Hindlimb muscle (tissue), 1 donor: ENCODE results near the gene MIOS. TPM values are rescaled to one million over a fixed set of nuclear protein-coding genes. Genes with fewer than 3 reads are reported as not detected.
"Not testable (repeated sequence)": the region's sequence is repeated elsewhere in the genome, so short reads cannot be mapped to it uniquely, and the experiment has no call there.

ENCODE experiments used
- DNase-seq: peaks from one replicate; pipeline ENCODE4 v3.0.0-alpha.2; 2013
- polyA plus RNA-seq: library from polyadenylated mRNA; unstranded; fragments of 120-200 nt; gene quantifications from one replicate; pipeline ENCODE4 v1.2.1, GENCODE V29; 2013; ENCODE audit not compliant: insufficient read length

Gene MIOS
- polyA plus RNA-seq, 1 donor: 29.9 TPM

DNA sequence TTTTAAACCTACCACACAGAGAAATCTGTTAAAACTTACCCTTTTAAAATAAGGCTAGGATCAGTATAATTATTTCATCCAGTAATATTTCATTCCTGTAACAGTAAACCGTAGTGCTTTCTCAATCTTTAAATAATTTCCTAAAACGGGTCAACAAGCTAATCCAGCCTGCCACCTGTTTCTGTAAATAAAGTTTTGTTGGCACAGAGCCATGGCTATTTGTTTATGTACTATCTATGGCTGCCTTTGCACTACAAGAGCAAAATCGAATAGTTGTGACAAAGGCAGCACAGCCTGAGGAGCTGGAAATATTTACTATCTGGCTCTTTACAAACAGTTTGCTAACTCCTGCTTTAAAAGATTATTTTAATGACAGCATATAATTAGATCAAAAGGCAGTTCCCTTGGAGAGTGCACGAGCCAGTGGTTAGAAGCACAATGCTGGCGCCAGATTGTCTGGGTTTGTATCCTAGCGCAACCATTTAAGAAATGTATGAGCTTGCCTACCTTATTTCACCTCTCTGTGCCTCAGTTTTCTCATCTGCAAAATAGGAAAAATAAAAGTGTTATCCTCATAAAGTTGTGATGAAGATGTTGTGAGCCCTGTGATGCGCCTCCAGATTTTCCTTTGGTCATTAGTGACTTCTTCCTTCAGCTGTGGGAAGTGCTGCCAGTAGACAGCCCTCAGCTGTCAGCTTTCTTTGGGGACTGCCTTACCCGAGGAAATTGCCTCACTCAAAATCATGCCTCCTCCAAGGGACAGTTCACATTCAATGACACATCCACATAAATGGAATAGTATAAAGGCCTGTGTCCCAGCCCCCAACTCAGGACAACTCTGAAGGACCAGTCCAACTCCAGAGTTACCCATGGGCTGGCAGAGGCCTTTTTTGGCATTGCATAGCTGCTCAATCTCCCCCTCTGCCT lies 11.8 kb upstream of the MIOS start:
- DNase-seq: no peak

DNA sequence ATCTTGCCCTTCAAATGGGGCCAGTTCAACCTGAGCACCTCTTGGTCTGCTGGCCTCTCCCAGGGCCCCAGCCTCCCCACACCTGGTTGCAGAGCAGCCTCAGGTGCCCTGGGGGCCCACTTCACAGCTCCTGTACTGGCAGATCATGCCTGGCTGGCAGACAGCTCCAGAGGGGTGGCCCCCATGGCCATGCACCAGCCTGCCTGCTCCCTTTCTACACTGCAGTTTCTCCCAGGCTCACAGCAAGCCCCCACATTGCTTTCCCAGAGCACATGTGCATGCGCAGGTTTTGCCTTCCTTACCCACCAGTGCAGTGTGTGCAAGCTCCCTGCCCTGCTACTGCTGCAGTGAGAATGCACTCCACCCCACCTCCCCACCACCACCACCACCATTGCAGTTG lies 9.8 kb upstream of the MIOS start:
- no peak for DNase-seq

GRCh38 chr7:7557252-7557651 lies 9.4 kb upstream of the MIOS start:
- DNase-seq: no peak

GRCh38 chr7:7561591-7561990 lies 5.1 kb upstream of the MIOS start:
- DNase-seq: not testable (repeated sequence)

DNA sequence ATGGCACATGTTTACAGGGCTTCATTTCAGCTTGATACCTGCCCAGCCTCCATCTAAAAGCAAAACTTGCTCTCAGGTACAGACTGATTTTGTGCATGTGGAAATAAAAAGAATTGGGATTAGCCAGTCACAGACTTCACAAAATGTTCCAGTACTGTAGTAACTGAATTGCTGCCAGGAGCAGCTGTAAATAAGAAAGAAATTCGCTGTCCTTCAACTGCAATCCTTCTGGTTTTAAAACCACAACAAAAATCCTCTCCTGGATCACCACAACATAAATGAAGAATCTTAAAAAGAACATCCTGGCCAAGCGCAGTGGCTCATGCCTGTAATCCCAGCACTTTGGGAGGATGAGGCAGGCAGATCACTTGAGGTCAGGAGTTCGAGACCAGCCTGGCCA lies 3.9 kb upstream of the MIOS start:
- no peak for DNase-seq

GRCh38 chr7:7563269-7563668 lies 3.4 kb upstream of the MIOS start:
- DNase-seq: no peak

DNA sequence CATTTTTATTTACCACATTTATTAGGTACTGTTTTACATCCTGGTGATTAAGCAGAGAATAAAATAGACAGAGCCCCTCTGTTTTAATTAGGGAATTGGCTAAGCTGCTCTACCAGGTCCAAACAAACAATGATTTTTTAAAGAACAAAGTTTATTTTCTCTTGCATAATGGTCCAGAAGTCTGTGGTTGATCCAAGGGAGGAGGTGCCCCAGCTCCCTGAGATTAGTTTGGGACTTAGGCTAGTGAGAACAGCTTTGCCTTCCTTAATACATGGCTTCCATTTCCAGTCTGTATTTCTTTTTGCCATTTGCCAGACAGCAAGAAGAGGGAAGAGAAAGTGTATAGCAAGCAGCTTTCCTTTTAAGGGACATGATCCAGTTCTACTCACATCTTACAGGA lies 2.9 kb upstream of the MIOS start:
- DNase-seq: no peak

DNA sequence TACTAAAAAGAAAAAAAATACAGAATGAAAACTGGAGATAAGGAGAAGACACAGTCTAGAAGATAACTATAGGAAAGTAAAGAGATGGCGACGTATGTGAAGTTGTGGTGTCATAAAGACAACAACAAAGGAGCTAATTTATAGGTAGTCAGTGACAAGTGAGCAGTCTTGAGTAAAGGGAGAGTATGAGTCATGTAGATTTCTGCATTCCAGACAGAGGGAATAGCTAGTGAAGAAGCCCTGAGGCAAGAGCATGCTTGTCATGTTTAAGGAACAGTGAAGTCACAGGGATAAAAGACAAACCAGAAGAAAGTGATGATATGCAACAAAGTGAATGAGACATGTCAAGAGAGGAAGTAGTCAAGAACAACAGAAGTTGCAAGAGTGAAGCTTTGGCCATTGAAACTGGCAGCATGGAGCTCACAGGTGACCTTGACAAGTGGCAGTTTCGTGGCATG lies 2.3 kb upstream of the MIOS start:
- DNase-seq: no peak

DNA sequence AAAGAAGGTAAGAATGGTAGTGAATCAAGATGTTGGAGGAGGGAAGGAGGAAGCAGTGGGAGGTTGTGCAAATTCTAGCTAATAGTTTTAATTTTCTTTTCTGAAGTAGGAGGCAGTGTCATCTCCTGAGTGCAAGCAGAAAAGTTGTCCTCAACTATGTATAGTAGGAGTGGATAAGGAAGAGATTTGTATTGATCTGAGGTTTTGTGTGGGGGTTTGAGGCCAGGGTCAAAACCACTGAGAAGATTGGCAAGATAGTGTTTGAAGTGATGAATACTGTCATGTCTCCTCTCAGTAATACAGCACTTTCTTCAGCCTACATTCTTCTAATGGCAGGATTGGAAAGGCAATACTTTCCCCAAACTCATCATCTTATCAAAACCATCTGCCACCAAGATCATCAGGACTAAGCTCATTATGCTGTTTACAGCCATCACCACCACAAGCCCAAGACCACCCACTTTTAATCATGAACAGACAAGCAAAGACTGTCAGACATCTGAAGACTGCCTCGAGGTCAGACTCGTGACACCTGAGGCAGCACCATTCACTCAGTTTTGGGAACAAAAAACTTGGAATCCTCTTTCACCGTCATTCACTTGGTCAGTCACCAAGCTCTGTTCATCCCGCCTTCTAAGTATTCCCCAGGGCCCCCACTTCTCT lies 1.5 kb upstream of the MIOS start:
- DNase-seq: no peak

DNA sequence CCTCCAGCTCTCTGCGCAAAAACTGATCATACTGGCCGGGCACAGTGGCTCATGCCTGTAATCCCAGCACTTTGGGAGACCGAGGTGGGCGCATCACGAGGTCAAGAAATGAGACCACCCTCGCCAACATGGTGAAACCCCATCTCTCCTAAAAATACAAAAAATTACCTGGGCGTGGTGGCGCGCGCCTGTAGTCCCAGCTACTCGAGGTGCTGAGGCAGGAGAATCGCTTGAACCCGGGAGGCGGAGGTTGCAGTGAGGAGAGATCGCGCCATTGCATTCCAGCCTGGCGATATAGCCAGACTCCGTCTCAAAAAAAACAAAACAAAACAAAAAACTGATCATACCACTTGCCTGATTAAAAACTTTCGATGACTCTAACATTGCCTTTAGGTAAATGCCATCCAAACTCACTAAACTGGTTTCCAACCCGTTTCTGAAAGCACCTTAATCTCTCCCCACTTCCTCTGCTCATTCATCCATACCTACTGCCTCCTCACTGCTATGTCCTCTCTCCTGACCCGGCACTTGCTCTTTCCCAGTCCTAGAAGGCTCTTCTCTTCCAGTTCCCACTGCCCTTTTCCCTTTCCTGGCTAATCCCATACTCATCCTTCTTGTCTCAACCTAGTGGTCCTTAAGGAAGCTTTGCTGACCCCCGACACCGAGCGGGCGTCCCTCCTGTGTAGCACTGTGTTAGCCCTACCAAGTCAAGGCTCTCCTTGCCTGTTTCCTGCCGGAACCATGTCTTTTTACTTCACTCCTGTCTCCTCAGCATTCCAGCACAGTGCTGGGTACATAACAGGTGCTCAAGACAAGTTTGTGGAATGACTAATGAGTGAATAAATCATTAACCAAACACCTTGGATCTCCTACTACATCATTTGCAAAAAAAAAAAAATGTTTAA lies 686 bp upstream of the MIOS start:
- DNase-seq: no peak

DNA sequence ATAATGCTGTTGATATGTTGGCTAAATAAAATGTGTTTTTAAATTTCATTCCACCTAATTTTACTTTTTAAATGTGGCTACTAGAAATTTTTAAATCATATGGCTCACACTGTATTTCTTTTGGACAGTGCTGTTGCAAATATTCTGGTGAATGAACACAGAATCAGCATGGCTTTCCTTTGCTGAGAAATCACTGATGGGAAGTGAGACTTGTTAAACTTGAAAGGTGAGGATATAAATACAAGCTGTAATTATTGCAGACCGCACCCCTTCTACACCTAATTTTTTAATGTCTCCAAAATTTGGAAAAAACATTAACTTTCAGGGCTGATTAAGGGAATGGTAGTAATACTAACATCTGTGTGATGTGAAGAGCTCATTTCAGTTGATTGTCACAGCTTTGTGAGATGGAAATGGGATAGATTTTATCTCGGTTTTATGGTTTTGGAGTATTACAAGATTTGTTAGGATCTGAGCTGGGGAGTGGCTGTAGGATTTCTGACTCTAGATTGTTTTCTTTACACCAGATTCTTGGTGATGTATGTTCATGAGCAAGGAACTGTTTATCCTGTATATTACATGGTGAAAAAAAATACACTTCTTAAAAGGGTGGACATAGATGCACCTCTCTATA lies 1.3 kb downstream of the MIOS start:
- DNase-seq: no peak

GRCh38 chr7:7568553-7568952 lies 1.9 kb downstream of the MIOS start:
- no peak for DNase-seq

- no peak for DNase-seq
Observed at GRCh38 chr7:7569081-7569527, 2.4 kb downstream of the MIOS start.

DNA sequence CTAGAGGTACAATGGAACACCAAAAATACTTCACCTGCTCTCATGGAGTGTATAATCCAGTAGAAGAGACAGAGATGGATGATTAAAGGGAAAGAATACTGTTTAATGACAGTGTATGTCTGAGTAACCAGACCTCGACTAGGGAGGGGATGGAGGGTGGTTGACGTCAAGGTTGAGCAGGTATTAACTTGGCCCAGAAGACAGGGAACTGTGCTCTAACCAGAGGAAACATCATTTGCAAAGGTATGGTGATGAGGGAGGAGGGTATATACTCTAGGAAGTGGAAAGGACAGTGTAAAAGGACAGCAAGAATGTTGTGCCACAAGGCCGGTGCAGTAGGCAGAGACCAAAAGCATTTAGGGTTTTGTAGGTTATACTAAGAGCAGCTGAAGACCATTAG lies 2.9 kb downstream of the MIOS start:
- DNase-seq: no peak

GRCh38 chr7:7570584-7570983 lies 3.9 kb downstream of the MIOS start:
- DNase-seq: no peak

- DNase-seq: no peak
Observed at GRCh38 chr7:7573701-7574100, 7.0 kb downstream of the MIOS start.

DNA sequence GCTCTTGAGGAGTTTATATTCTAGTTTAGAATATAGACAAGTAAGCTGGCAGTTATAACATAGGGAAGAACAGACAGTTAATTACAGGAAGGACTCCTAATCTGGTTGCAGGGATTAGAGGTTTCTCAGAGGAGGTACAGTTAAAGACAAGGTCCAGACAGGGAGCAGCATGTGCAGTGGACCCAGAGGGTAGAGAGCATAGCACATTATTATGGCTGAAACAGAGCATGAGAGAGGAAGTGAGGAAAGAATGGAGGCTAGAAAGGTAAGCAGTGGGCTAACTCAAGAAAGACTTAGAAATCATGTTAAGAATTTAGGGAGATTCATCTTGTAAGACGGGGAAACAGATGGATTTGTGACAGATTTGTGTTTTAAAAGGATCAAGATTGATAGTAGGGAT lies 9.7 kb downstream of the MIOS start:
- DNase-seq: no peak

DNA sequence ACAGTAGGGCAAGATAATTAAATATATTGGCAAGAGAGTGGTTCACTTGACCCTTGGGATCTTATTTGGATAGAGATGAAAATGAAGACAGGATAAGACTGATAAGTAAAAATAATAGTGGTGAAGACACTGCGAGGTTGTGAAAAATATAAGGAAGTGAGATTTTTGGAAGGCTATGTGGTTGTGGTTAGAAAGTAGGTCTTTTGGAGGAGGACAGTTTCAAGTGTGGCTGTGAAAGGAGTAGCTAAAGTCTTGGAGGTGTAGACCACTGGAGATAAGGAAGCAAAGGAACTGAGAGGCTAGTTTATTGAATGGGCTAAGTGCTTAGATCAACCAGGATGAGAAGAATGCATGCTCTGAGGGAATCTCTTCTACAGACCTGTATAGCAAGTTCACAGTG lies 11.2 kb downstream of the MIOS start:
- no peak for DNase-seq

- DNase-seq: no peak
Observed at GRCh38 chr7:7579638-7580037, 13.0 kb downstream of the MIOS start.

- DNase-seq: no peak
Observed at GRCh38 chr7:7581531-7582179, 15.0 kb downstream of the MIOS start.

DNA sequence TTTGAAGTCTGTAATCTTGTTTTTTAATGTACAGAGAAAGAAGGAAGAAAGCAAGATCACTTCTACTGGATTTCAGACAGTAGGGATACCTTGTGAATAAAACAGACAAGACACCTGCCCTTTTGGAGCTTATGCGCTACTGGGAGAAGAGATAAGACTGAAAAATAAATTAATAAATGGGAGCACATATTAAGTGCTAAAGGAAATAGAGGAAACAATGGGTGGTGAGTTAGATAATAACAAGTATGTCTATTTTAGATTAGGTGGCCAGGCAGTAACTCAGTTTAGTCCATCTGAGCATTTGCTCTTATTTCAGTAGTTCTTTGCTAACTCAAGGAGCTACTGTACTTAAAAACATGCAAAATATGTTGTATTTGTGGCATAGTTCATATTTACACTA lies 15.9 kb downstream of the MIOS start:
- DNase-seq: no peak

GRCh38 chr7:7583731-7584130 lies 17.0 kb downstream of the MIOS start:
- no peak for DNase-seq
